ENCODE results near the gene RALB.
A peak's percentile ranks its signal among the peaks of the same experiment; 100 is the strongest.
"Not testable (repeated sequence)": the region's sequence is repeated elsewhere in the genome, so short reads cannot be mapped to it uniquely, and the experiment has no call there.

The RALB gene

DNA sequence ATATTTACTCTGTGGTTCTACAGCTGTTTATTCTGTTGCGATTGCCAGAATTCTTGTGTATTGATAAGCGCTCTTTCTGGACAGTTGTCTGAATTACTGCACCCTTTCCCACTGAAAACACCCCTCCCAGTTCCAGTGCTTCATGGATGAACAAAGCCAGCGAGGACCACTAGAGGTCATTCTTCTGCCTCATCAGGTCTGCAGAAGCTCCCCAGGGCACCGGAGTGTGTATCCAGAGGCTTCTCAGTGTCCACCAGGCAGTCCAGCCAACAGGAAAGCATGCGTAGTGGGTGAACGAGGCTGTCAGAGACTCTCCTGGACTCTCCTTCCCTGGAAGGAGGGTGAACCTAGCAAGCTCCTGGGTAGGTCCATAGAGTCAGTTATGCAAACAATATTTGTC lies 52.6 kb downstream of the RALB start:
- peaks cover 10 to 14% of the 10 kb centered on the region in 2 experiments for H3K4me1 ChIP-seq (ENCODE audit: control insufficient read depth in 1 of 2, insufficient read depth in 1 of 2, low read depth in 1 of 2, low read length in 1 of 2)
- TF ChIP-seq, protein P1, sequence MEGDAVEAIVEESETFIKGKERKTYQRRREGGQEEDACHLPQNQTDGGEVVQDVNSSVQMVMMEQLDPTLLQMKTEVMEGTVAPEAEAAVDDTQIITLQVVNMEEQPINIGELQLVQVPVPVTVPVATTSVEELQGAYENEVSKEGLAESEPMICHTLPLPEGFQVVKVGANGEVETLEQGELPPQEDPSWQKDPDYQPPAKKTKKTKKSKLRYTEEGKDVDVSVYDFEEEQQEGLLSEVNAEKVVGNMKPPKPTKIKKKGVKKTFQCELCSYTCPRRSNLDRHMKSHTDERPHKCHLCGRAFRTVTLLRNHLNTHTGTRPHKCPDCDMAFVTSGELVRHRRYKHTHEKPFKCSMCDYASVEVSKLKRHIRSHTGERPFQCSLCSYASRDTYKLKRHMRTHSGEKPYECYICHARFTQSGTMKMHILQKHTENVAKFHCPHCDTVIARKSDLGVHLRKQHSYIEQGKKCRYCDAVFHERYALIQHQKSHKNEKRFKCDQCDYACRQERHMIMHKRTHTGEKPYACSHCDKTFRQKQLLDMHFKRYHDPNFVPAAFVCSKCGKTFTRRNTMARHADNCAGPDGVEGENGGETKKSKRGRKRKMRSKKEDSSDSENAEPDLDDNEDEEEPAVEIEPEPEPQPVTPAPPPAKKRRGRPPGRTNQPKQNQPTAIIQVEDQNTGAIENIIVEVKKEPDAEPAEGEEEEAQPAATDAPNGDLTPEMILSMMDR (IDR thresholded peaks at IDR 0.05): no peak
- H3K27me3 ChIP-seq: no peaks in the 10 kb centered on the region
- H3K36me3 ChIP-seq: peaks cover 49% of the 10 kb centered on the region
- H3K4me3 ChIP-seq (ENCODE audit: low read depth in 1 of 2, low read length in 1 of 2): no peak overlapping the region
- peak overlapping the region; percentile 76 for H3K27ac ChIP-seq
- H3K9me3 ChIP-seq: no peaks in the 10 kb centered on the region

- TF ChIP-seq, protein P1 (IDR thresholded peaks at IDR 0.05): no peak
- Histone ChIP-seq H3K36me3 (peaks cover 42% of the 10 kb centered on the region), H3K27me3 (no peaks in the 10 kb centered on the region), H3K4me1 (ENCODE audit: control insufficient read depth in 1 of 2, insufficient read depth in 1 of 2, low read depth in 1 of 2, low read length in 1 of 2) (peaks cover 10 to 14% of the 10 kb centered on the region in 2 experiments), H3K4me3 (ENCODE audit: low read depth in 1 of 2, low read length in 1 of 2) (peak overlapping the region in 1 of 2 experiments; percentile 9), H3K27ac (peak overlapping the region; percentile 76), H3K9me3 (no peaks in the 10 kb centered on the region)
Observed at GRCh38 chr2:120305937-120306490, 53.4 kb downstream of the RALB start.

DNA sequence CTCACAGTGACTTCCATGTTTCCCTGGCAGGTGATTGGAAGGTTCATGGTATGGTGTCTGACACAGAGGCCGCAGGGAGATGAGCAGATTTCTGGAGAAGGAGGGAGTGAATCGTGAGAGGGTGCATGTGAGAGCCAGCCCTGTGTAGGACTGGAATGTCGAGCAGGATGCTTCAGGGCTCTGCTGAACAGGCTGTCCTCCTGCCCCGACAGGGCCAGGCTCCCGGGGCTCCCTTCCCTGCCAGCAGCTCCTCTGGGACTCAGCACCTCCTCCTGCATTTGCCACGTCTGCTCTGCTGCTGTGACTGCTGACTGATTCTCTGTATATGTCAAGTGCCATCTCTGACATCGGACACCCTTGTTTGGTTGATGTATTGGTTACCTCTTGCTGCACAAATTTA lies 54.8 kb downstream of the RALB start:
- H3K9me3 ChIP-seq: no peaks in the 10 kb centered on the region
- no peak overlapping the region for H3K4me3 ChIP-seq (ENCODE audit: low read depth in 1 of 2, low read length in 1 of 2)
- H3K36me3 ChIP-seq: peaks cover 30% of the 10 kb centered on the region
- TF ChIP-seq, protein P1 (IDR thresholded peaks at IDR 0.05): no peak
- peaks cover 10 to 11% of the 10 kb centered on the region in 2 experiments for H3K4me1 ChIP-seq (ENCODE audit: control insufficient read depth in 1 of 2, insufficient read depth in 1 of 2, low read depth in 1 of 2, low read length in 1 of 2)
- H3K27ac ChIP-seq: no peak overlapping the region
- no peaks in the 10 kb centered on the region for H3K27me3 ChIP-seq

DNA sequence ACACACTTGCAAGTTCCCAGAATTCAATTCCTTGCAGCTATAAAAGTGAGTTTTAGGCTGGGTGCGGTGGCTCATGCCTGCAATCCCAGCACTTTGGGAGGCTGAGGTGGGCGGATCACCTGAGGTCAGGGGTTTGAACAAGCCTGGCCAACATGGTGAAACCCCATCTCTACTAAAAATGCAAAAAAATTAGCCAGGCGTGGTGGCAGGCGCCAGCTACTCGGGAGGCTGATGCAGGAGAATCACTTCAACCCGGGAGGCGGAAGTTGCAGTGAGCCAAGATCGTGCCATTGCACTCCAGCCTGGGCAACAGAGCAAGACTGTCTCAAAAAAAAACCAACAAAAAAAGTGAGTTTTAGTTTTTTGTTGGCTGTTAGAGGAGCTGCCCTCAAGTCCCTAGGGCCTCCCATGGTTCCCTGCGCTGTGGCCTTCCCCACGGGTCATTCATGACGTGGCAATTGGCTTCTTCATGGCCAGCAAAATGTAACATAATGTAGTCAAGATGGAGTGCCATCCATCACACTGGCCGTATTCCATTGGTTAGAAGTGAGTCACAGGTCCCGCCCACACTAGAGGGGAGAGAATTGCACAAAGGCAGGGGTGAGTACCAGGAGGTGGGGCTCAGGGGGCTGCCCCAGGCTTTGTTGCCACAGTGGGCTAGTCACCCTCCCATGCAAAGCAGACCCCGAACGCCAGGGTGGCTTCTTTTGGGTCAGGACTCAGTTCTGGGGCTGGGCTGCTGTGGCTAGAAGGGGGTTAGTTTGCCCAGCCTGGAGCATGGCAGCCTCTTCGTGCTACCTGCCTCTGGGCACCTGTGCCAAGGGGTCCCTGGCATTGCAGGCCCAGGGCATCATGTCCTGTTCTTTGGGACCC lies 55.6 kb downstream of the RALB start:
- no peaks in the 10 kb centered on the region for H3K27me3 ChIP-seq
- peaks cover 17 to 19% of the 10 kb centered on the region in 2 experiments for H3K4me1 ChIP-seq (ENCODE audit: control insufficient read depth in 1 of 2, insufficient read depth in 1 of 2, low read depth in 1 of 2, low read length in 1 of 2)
- no peak overlapping the region for H3K4me3 ChIP-seq (ENCODE audit: low read depth in 1 of 2, low read length in 1 of 2)
- no peak overlapping the region for H3K27ac ChIP-seq
- no peaks in the 10 kb centered on the region for H3K9me3 ChIP-seq
- TF ChIP-seq, protein P1 (IDR thresholded peaks at IDR 0.05): no peak
- peaks cover 22% of the 10 kb centered on the region for H3K36me3 ChIP-seq

GRCh38 chr2:120310136-120310535 lies 57.5 kb downstream of the RALB start:
- peaks cover 33 to 38% of the 10 kb centered on the region in 2 experiments for H3K4me1 ChIP-seq (ENCODE audit: control insufficient read depth in 1 of 2, insufficient read depth in 1 of 2, low read depth in 1 of 2, low read length in 1 of 2)

DNA sequence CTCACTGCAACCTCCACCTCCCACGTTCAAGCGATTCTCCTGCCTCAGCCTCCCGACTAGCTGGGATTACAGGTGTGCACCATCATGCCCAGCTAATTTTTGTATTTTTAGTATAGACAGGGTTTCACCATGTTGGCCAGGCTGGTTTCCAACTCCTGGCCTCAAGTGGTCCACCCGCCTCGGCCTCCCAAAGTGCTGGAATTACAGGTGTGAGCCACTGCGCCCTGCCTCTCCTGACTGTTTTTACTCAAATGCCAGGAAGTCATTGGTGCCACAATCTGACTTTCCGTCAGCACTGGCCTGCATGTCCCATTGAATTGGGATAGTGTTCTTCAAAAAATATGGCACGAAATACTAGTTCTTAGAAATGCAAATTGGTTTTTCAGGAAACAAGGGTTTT lies 58.2 kb downstream of the RALB start:
- not testable (repeated sequence) for H3K4me3 ChIP-seq (ENCODE audit: low read depth in 1 of 2, low read length in 1 of 2); H3K27me3 ChIP-seq; H3K36me3 ChIP-seq; H3K27ac ChIP-seq; H3K9me3 ChIP-seq
- peaks cover 29 to 32% of the 10 kb centered on the region in 2 experiments for H3K4me1 ChIP-seq (ENCODE audit: control insufficient read depth in 1 of 2, insufficient read depth in 1 of 2, low read depth in 1 of 2, low read length in 1 of 2)

More at GRCh38 chr2:120310136-120310535, 57.5 kb downstream of the RALB start:
- Histone ChIP-seq H3K27ac (no peak overlapping the region), H3K4me3 (ENCODE audit: low read depth in 1 of 2, low read length in 1 of 2) (no peak overlapping the region), H3K9me3 (no peaks in the 10 kb centered on the region), H3K27me3 (no peaks in the 10 kb centered on the region), H3K36me3 (peaks cover 7% of the 10 kb centered on the region)
- TF ChIP-seq, protein P1 (IDR thresholded peaks at IDR 0.05): no peak
